ENCODE measurements around the gene CES3.

DNA sequence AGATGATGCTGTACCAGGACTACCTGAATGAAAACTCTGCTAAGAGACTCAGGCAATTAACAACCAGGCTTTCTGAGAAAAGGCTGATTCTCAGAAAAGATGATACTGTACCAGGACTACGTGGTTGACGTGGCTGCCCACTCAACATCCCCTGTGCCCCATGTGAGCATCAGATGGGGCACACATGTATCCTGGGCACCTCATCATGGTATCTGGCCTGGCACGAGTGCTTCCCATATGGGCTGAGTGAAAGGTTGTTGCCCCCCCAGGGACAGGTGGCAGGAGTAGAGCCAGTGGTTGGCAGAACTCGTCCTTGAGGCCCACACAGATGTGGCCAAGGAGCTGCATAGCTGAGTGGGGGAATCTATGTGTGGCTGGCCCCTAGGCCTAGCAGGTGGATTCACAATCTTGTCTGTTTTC is 23.8 kb downstream of the CES3 start:
- no peak for TF ChIP-seq POLR2A (IDR thresholded peaks at IDR 0.05)
- TF ChIP-seq, protein P1, sequence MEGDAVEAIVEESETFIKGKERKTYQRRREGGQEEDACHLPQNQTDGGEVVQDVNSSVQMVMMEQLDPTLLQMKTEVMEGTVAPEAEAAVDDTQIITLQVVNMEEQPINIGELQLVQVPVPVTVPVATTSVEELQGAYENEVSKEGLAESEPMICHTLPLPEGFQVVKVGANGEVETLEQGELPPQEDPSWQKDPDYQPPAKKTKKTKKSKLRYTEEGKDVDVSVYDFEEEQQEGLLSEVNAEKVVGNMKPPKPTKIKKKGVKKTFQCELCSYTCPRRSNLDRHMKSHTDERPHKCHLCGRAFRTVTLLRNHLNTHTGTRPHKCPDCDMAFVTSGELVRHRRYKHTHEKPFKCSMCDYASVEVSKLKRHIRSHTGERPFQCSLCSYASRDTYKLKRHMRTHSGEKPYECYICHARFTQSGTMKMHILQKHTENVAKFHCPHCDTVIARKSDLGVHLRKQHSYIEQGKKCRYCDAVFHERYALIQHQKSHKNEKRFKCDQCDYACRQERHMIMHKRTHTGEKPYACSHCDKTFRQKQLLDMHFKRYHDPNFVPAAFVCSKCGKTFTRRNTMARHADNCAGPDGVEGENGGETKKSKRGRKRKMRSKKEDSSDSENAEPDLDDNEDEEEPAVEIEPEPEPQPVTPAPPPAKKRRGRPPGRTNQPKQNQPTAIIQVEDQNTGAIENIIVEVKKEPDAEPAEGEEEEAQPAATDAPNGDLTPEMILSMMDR (IDR thresholded peaks at IDR 0.05) = no peak
